ENCODE results near the gene ITGA1.

Gene ITGA1

GRCh38 chr5:52987711-52988331 lies 200.1 kb downstream of the ITGA1 start:
- Histone ChIP-seq H3K4me1 (ENCODE audit: low read length) (no peaks in the 10 kb centered on the region), H3K4me2 (ENCODE audit: low read depth, low read length) (no peak overlapping the region), H3K9ac (ENCODE audit: low read length) (no peak overlapping the region), H3F3A (ENCODE audit: insufficient read depth, low read length) (no peaks in the 10 kb centered on the region), H3K79me2 (ENCODE audit: low read length) (no peaks in the 10 kb centered on the region), H3K27ac (ENCODE audit: low read length) (no peak overlapping the region), H3K9me2 (replicated peaks; ENCODE audit: insufficient read depth, low read length) (no peaks in the 10 kb centered on the region), H3K27me3 (replicated peaks; ENCODE audit: insufficient read depth, low read length) (peaks cover 8% of the 10 kb centered on the region), H3K36me3 (replicated peaks; ENCODE audit: insufficient read depth, low read length) (no peaks in the 10 kb centered on the region), H2AFZ (ENCODE audit: low read length) (no peak overlapping the region), H3K4me3 (ENCODE audit: low read length) (no peak overlapping the region), H4K20me1 (ENCODE audit: insufficient read depth, low read length) (no peaks in the 10 kb centered on the region), H3K9me3 (replicated peaks; ENCODE audit: insufficient read depth, low read length) (no peaks in the 10 kb centered on the region)
- TF ChIP-seq CTCF (IDR thresholded peaks at IDR 0.05; ENCODE audit: low read length) (no peak), EZH2 (optimal IDR thresholded peaks at IDR 0.05; ENCODE audit: low read depth, low read length) (no peak), EZH2phosphoT487 (IDR thresholded peaks at IDR 0.05; ENCODE audit: low read length) (no peak)
- DNase-seq: no peak

- H3K9me2 ChIP-seq (replicated peaks; ENCODE audit: insufficient read depth, low read length): no peaks in the 10 kb centered on the region
- H3K79me2 ChIP-seq (ENCODE audit: low read length): no peaks in the 10 kb centered on the region
- H2AFZ ChIP-seq (ENCODE audit: low read length): peak overlapping the region; percentile 86
- TF ChIP-seq CTCF (IDR thresholded peaks at IDR 0.05; ENCODE audit: low read length): no peak
- H3K4me3 ChIP-seq (ENCODE audit: low read length): peak overlapping the region; percentile 81
- no peaks in the 10 kb centered on the region for H3K36me3 ChIP-seq (replicated peaks; ENCODE audit: insufficient read depth, low read length)
- no peak overlapping the region for H3K27ac ChIP-seq (ENCODE audit: low read length)
- H3F3A ChIP-seq (ENCODE audit: insufficient read depth, low read length): no peaks in the 10 kb centered on the region
- no peaks in the 10 kb centered on the region for H3K4me1 ChIP-seq (ENCODE audit: low read length)
- peak overlapping the region; percentile 89 for H3K4me2 ChIP-seq (ENCODE audit: low read depth, low read length)
- H3K9ac ChIP-seq (ENCODE audit: low read length): no peak overlapping the region; the same call in 1 of the 2 replicates
- DNase-seq: no peak
- no peaks in the 10 kb centered on the region for H3K9me3 ChIP-seq (replicated peaks; ENCODE audit: insufficient read depth, low read length)
- peaks cover 8% of the 10 kb centered on the region for H3K27me3 ChIP-seq (replicated peaks; ENCODE audit: insufficient read depth, low read length)
- no peaks in the 10 kb centered on the region for H4K20me1 ChIP-seq (ENCODE audit: insufficient read depth, low read length)
Measured at GRCh38 chr5:52988335-52989024, 200.8 kb downstream of the ITGA1 start.

- Histone ChIP-seq H3K4me3 (ENCODE audit: low read length) (peak within 1 kb of the TSS; percentile 81), H3K9me3 (replicated peaks; ENCODE audit: insufficient read depth, low read length) (no peaks in the 10 kb centered on the region), H2AFZ (ENCODE audit: low read length) (peak within 1 kb of the TSS; percentile 86), H3F3A (ENCODE audit: insufficient read depth, low read length) (no peaks in the 10 kb centered on the region), H3K27ac (ENCODE audit: low read length) (no peak within 1 kb of the TSS), H3K79me2 (ENCODE audit: low read length) (no peaks in the 10 kb centered on the region), H3K27me3 (replicated peaks; ENCODE audit: insufficient read depth, low read length) (peaks cover 8% of the 10 kb centered on the region), H3K36me3 (replicated peaks; ENCODE audit: insufficient read depth, low read length) (no peaks in the 10 kb centered on the region), H3K9me2 (replicated peaks; ENCODE audit: insufficient read depth, low read length) (no peaks in the 10 kb centered on the region), H3K4me2 (ENCODE audit: low read depth, low read length) (peak within 1 kb of the TSS; percentile 89), H4K20me1 (ENCODE audit: insufficient read depth, low read length) (no peaks in the 10 kb centered on the region), H3K4me1 (ENCODE audit: low read length) (no peaks in the 10 kb centered on the region), H3K9ac (ENCODE audit: low read length) (peak within 1 kb of the TSS; percentile 33; the same call in 1 of the 2 replicates)
- TF ChIP-seq CTCF (IDR thresholded peaks at IDR 0.05; ENCODE audit: low read length): no peak
- TF ChIP-seq EZH2phosphoT487 (IDR thresholded peaks at IDR 0.05; ENCODE audit: low read length): no peak
- no peak for TF ChIP-seq EZH2 (optimal IDR thresholded peaks at IDR 0.05; ENCODE audit: low read depth, low read length)
- peak; percentile 48 for DNase-seq
Measured at GRCh38 chr5:52989025-52989780, 201.5 kb downstream of the ITGA1 start, which contains the start of gene ITGA2. Gene ITGA2, plus strand, starts transcription at chr5:52989352. Its CDS starts 117 bp downstream, at chr5:52989469.
